ENCODE data around the gene MTHFD1L.
A peak's percentile ranks its signal among the peaks of the same experiment; 100 is the strongest.
"Not testable (repeated sequence)": the region's sequence is repeated elsewhere in the genome, so short reads cannot be mapped to it uniquely, and the experiment has no call there.

Gene MTHFD1L

GRCh38 chr6:151022492-151022891 lies 157.0 kb downstream of the MTHFD1L start:
- no peak for DNase-seq
- intact Hi-C loops (cut with DNase I) = no loop called here

- intact Hi-C loops (cut with DNase I) = no loop called here
- no peak for DNase-seq
These were observed 157.8 kb downstream of the MTHFD1L start for GRCh38 chr6:151023342-151023741.

- no peak for DNase-seq
- intact Hi-C loops (cut with DNase I) = no loop called here
These were observed 159.1 kb downstream of the MTHFD1L start for GRCh38 chr6:151024597-151024996.

GRCh38 chr6:151025076-151025475 lies 159.6 kb downstream of the MTHFD1L start:
- intact Hi-C loops (cut with DNase I) = no loop called here

GRCh38 chr6:151026041-151026663 lies 160.7 kb downstream of the MTHFD1L start:
- DNase-seq = no peak
- intact Hi-C loops (cut with DNase I) = no loop called here

More at GRCh38 chr6:151025076-151025475, 159.6 kb downstream of the MTHFD1L start:
- peak in 40 of 42 donors; percentile 14 to 71 (median 40) for DNase-seq

- intact Hi-C loops (cut with DNase I) = no loop called here
- no peak for DNase-seq
These were observed 161.8 kb downstream of the MTHFD1L start for GRCh38 chr6:151027295-151027747.

GRCh38 chr6:151027936-151028838 lies 162.7 kb downstream of the MTHFD1L start:
- intact Hi-C loops (cut with DNase I) = no loop called here
- peak in 1 of 42 donors; percentile 28 for DNase-seq

GRCh38 chr6:151029970-151030369 lies 164.5 kb downstream of the MTHFD1L start:
- intact Hi-C loops (cut with DNase I) = no loop called here
- no peak for DNase-seq

GRCh38 chr6:151032034-151032433 lies 166.5 kb downstream of the MTHFD1L start:
- intact Hi-C loops (cut with DNase I) = no loop called here
- peak in 1 of 42 donors; percentile 7 for DNase-seq

GRCh38 chr6:151034825-151035781 lies 169.6 kb downstream of the MTHFD1L start:
- intact Hi-C loops (cut with DNase I) = no loop called here
- peak in 1 of 42 donors; percentile 15 for DNase-seq

- intact Hi-C loops (cut with DNase I) = not testable (repeated sequence)
- DNase-seq = peak in 2 of 42 donors; percentile 3 to 7
These were observed 170.8 kb downstream of the MTHFD1L start for GRCh38 chr6:151036211-151036721.

GRCh38 chr6:151036869-151037680 lies 171.6 kb downstream of the MTHFD1L start:
- peak in 1 of 42 donors; percentile 6 for DNase-seq
- intact Hi-C loops (cut with DNase I) = no loop called here

GRCh38 chr6:151038616-151039015 lies 173.1 kb downstream of the MTHFD1L start:
- intact Hi-C loops (cut with DNase I) = no loop called here

GRCh38 chr6:151040888-151041521 lies 175.5 kb downstream of the MTHFD1L start:
- intact Hi-C loops (cut with DNase I); DNase-seq: not testable (repeated sequence)

More at GRCh38 chr6:151038616-151039015, 173.1 kb downstream of the MTHFD1L start:
- no peak for DNase-seq

GRCh38 chr6:151041686-151042085 lies 176.2 kb downstream of the MTHFD1L start:
- intact Hi-C loops (cut with DNase I) = no loop called here
- DNase-seq = no peak

- DNase-seq; intact Hi-C loops (cut with DNase I): not testable (repeated sequence)
These were observed 177.4 kb downstream of the MTHFD1L start for GRCh38 chr6:151042911-151043330.

GRCh38 chr6:151043944-151044343 lies 178.4 kb downstream of the MTHFD1L start:
- intact Hi-C loops (cut with DNase I) = no loop called here
- no peak for DNase-seq

All from head of caudate nucleus (tissue), 42 donors.